Ureter (tissue), 1 donor: ENCODE results near the gene MRPL40. TPM values are rescaled to one million over a fixed set of nuclear protein-coding genes. Genes with fewer than 3 reads are reported as not detected.
"Not testable (repeated sequence)": the region's sequence is repeated elsewhere in the genome, so short reads cannot be mapped to it uniquely, and the experiment has no call there.

ENCODE experiments used
- DNase-seq: peaks from one replicate; pipeline ENCODE4 v3.0.0-alpha.2; 2020; ENCODE audit warnings: low spot score
- total RNA-seq: library from RNA; stranded (reverse); gene quantifications from one replicate; pipeline ENCODE4 v1.2.4, GENCODE V29; 2023
- donor health status: DM: yes; HTN: yes; CAD: no.

The MRPL40 gene
- total RNA-seq, 1 donor from 2014 or later, result 35.4 TPM

GRCh38 chr22:19440411-19441195, 8.3 kb downstream of the MRPL40 start:
- no peak for DNase-seq

- DNase-seq, result no peak
Observed at GRCh38 chr22:19442166-19442565, 9.8 kb downstream of the MRPL40 start.

GRCh38 chr22:19443544-19444211, 11.3 kb downstream of the MRPL40 start:
- no peak for DNase-seq

- not testable (repeated sequence) for DNase-seq
Observed at GRCh38 chr22:19445279-19445982, 13.1 kb downstream of the MRPL40 start.

GRCh38 chr22:19446603-19447329, 14.4 kb downstream of the MRPL40 start:
- no peak for DNase-seq

GRCh38 chr22:19447330-19448075, 15.2 kb downstream of the MRPL40 start, which contains the start of gene C22orf39:
C22orf39 (minus strand) TSS chr22:19447711; CDS start chr22:19447688, 23 bp downstream.
- peak; percentile 94 for DNase-seq

GRCh38 chr22:19448076-19448607, 15.8 kb downstream of the MRPL40 start:
- no peak for DNase-seq

GRCh38 chr22:19448739-19449421, 16.5 kb downstream of the MRPL40 start:
- DNase-seq, result no peak

GRCh38 chr22:19449422-19449767, 17.1 kb downstream of the MRPL40 start:
- no peak for DNase-seq

GRCh38 chr22:19450363-19451175, 18.2 kb downstream of the MRPL40 start:
- no peak for DNase-seq

- no peak for DNase-seq
Observed at GRCh38 chr22:19451570-19451969, 19.2 kb downstream of the MRPL40 start.

- no peak for DNase-seq
Observed at GRCh38 chr22:19453718-19454117, 21.4 kb downstream of the MRPL40 start.

GRCh38 chr22:19454156-19454555, 21.8 kb downstream of the MRPL40 start:
- no peak for DNase-seq

- no peak for DNase-seq
Observed at GRCh38 chr22:19455033-19455432, 22.7 kb downstream of the MRPL40 start.

- DNase-seq, result no peak
Observed at GRCh38 chr22:19455585-19456370, 23.4 kb downstream of the MRPL40 start.

GRCh38 chr22:19456541-19456940, 24.2 kb downstream of the MRPL40 start:
- DNase-seq, result no peak

- no peak for DNase-seq
Observed at GRCh38 chr22:19457828-19458428, 25.6 kb downstream of the MRPL40 start.

GRCh38 chr22:19460036-19460435, 27.7 kb downstream of the MRPL40 start:
- DNase-seq, result no peak
